NCI-H526 treated with DMSO at 0.1 percent for 48 hours (cell line): ENCODE measurements around the gene CDC14B.
"Not testable (repeated sequence)": the region's sequence is repeated elsewhere in the genome, so short reads cannot be mapped to it uniquely, and the experiment has no call there.

Experiments used
- DNase-seq: peaks from one replicate; lab custom pipeline; 2025; lab: John Stamatoyannopoulos, UW

Gene CDC14B

DNA sequence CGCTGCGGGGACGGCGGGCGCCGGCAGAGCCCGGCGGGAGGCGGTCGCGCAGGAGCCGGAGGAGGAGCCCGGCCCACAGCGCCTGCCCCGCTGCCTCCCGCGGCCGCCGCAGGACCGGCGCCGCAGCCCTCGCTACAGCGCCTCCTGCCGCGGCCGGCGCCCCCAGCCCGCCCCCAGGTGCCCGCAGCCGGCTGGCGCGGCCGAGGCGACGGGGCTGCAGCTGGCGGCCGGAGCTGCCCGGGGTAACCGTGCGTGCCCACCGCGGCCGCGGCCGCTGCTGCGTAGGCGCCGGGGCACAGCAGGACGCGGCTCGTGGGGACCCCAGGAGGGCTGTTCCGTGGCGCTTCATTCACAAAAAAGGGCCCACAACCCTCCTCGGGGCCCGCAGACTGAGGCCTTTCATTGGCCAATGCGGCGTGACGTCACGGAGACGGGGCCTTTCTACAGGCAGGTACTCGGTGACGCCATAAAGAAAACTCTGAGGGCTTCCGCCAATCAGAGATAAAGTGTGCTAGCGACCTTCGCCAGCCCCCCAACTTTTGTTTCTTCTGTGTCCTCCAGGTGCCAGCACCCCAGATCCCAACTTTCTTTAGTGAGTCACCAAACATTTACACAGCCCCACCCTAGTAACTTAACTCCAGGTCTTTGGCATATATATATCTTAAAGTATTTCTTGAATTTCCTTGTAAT lies at the start of gene CDC14B:
Gene CDC14B (minus strand): TSS at position 353 of the 690 bp plus-strand sequence. CDS start 465 bp downstream, outside the sequence.
- peak; percentile 78 for DNase-seq

DNA sequence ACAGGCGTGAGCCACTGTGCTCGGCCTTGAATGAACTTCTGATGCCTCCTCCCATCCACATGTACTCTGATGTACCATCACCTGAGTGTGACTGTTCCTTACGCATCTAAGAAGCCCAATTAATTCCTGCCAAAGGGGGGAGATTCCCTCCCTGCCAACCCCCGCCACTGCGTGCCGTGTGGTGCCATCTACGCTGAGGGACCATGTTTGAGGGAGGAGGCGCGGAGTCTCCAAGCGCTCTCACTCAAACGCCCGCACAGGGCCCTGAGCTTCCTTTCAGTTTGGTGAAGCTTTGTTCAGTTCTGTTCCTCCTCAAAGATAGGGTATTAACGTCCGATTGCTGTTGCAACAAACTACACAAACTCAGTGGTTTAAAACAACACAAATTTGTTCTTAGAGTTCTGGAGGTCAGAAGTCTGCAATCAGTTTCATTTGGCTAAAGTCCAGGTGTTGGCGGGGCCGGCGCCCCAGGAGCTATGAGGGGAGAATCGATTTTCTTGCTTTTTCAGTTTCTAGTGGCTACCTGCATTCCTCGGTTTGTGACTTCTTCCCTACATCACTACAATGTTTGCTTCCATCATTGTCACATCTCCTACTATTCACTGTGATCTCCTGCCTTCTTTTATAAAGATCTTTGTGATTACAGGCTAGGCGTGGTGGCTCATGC lies 49.4 kb upstream of the CDC14B start:
- DNase-seq: no peak

DNA sequence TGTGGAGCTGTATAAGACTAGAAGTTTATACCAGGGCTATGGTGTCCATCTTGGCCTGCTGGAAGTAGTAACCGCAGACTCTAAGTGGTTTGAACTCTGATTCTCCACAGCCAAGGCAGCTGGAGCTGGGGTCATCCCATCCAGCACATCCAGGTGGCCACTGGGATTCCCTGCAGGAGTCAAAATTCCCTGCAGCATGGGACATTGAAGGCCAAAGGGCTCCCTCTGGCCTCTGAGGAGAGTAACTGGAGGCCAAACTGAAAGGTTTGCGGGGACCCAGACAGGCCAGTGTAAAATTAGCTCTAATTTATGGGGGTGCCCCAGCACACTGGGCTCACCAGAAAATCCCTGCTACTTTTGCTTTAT lies 47.7 kb upstream of the CDC14B start:
- DNase-seq: no peak

DNA sequence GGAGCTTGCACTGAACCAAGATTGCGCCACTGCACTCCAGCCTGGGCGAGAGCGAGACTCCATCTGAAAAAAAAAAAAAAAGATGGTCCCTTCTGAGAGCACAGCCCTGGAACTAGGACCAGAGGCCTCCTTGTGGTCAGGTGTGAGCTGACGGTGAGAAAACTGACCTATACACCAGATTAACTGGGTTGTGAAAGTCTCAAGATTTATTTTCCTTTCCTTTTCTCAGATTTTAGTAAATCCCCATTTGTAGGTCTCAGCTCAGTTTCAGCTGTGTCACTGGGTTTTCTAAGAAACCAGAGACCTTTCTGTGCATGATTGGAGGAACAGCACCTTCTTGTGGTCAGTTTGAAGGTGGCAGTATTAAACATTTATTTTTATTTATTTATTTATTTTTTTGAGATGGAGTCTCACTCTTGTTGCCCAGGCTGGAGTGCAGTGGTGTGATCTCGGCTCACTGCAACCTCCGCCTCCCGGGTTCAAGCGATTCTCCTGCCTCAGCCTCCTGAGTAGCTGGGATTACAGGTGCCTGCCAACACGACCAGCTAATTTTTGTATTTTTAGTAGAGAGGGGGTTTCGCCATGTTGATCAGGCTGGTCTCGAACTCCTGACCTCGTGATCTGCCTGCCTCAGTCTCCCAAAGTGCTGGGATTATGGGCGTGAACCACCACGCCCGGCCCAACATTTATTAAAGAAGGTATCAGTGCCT lies 47.2 kb upstream of the CDC14B start:
- peak; percentile 34 for DNase-seq

DNA sequence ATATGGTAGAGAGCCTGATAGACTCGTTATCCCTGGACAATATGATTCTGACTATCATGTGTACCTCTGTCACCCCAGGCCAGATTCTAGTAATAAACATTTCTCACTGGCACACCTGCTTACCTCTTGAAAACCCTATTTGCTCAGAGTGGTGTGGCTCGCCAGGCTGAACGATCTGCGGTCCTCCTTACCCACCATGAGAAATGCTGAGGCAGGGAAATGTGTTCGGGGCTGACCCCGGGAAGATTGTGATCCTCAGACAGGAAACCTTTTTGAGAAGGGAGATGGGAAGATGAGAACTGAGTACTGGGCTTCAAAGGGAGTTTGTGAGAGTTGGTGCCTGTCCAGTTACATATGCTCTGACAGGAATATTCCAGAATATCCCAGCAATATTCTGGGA lies 46.1 kb upstream of the CDC14B start:
- no peak for DNase-seq

DNA sequence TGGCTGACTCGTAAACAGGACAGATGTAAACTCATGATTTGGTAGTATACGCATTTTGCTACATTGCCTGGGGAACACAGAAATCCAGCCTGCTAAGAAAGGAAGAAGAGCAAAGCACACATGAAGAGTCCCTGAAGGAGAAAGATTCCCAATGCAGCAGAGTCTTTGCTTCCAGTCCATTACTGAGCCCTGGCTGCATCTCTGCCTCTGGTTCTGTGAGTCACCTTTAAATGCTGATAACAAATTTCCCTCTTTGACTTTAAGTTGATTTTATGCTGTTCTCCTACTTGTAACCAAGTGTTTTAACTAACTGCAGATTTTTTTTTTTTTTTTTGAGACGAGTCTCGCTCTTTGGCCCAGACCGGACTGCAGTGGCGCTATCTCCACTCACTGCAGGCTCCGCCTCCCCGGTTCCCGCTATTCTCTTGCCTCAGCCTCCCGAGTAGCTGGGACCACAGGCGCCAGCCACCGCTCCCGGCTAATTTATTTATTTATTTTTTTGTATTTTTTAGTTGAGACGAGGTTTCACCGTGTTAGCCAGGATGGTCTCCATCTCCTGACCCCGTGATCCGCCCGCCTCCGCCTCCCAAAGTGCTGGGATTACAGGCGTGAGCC lies 44.0 kb upstream of the CDC14B start:
- no peak for DNase-seq

DNA sequence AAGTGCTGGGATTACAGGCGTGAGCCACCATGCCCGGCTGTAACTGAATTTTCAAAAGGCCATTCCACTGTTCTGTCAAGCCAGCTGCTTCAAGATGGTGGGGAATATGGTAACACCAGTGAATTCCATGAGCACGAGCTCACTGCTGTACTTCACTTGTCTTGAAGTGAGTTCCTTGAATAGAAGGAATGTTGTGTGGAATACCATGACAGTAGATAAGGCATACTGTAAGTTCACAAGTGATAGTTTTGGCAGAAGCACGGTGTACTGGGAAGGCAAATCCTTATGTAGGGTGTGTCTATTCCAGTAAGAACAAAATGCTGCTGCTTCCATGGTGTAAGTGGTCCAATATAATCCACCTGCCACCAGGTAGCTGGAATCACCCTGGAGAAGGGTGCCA lies 42.1 kb upstream of the CDC14B start:
- DNase-seq: no peak

DNA sequence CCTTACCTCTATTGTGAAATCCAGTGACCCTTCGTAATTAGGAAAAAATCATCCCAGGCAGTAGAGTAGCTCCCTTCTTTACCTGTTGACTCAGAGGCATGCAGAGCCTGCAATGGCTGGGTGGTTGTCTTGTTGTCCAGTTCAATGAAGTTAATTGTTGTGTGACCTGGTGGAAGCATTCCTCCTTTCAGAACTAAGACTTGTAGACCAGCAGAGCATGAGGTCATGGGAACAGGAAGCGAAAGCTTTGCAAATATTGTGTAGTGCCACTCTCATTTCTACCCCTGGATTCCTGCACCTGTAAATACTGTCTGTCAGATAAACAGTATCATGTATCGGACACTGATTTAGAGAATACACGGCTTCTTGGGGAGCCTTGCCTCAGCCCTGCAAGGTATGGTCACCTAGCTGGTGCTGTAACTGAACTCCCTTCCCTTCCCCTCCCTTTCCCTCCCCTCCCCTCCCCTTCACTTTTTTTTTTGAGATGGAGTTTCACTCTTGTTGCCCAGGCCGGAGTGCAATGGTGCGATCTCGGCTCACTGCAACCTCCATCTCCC lies 41.1 kb upstream of the CDC14B start:
- DNase-seq: no peak

DNA sequence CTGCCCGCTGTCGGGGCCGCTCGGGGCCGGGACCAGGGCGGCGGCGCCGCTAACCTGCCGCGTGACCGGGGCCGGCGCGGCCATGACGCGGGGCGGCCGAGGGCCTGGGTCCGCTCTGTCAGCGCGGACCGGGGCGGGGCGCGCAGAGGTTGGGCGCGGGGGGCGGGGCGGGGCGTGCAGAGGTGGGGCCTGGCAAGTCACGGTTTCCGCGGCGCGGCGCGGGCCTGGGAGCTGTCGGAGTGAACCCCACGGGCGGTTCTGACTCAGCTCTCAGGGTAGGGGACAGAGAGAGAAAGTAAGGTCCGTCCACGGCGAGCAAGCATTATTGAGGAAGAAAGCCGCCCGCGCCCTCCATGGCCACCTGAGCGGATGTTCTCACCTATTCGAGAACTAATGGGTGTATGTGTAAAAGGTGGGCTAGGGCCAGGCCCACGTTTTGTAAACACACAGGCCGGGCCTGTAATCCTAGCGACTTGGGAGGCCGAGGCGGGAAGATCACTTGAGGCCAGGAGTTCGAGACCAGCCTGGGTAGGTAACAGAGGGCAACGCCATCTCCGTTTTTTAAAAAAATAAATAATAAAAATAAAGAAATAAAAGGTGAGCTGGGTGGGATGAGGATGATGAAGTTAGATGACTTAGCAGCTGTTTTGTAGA lies 35.7 kb upstream of the CDC14B start, which contains the start of gene PRXL2C:
Gene PRXL2C (minus strand): TSS at position 120 of the 654 bp plus-strand sequence. CDS start 36 bp downstream, at position 84.
- DNase-seq: peak; percentile 6

DNA sequence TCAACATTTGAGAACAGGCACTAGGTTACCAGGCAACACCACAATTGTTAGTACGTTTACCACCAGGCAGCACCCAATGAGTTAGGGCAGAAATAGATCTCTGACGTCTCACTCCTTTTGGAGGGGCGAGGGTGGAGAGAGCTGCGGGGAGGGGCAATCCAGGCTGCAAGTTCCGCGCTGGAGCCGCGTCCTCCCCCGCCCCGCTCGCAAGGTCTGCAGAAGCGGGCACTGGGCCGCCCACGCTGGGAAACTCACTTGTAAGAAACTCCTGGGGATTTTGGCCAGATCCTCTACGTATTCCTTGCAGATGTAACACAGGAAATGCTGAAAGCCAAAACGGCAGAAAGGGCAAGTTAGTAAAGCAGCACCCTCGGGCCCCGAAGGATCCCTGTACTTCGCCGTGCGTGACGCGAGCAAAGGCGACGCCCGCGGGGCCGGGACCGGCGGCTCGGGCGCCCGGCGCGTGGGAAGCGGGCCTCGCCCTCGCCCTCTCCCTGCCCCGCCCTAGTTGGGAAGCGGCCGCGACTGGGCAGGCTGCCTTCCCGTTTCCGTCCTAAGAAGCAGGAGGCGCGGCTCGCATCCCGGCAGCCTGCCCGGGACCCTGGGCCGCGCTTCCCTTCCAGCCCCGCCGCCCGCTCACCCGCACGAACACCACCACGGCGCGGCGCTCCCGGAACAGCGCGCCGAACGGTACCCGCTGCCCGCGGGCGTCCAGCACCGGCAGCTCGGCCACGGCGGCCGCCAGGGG lies 35.0 kb upstream of the CDC14B start:
- DNase-seq: peak; percentile 16

DNA sequence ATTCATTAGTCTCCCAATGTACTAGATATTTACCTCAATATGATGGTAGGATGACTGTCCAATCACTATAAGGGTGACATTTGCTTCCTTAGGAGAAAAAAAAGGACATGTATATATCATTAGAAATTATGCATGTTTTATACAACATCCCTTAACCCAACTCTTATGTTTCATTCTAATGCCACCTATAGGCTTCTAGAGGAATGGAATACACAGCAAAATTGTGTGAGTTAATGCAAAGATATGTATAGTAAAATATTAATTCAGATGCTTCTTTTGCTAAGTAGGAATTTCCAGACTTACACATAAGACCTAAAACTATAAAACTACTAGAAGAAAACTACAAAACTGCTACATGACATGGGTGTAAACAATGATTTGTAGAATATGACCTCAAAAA lies 32.0 kb upstream of the CDC14B start:
- DNase-seq: no peak

DNA sequence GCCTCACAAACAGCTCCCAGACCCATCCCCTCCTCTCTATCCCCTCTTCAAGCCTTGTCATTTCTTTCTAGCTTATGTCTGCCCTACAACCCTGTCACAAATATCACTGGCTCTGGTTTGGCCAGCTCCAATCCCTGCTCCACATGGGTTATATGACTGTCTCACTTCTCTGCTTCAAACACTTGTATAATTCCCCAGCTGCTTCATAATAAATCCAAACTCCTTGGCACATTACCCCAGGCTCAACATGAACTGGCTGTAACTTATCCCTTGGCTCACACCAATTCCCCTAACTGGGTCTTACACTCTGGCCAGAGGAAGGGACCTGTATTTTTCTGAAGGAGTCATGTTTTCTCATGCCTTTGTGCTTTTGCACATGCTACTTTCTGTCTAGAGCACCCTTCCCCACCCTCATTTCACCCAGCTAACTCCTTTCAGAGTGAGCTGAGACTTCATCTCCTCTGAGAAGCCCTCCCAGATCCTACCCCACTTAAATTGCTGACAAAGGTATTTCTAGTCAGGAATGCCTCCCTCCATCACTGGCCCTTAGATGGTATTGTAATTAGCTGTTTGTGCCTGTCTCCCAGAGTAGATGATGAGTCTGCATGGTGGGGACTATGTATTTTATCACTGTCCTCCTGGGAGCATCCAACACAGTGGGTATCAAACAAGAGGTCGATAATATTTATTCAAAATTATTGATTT lies 30.1 kb upstream of the CDC14B start:
- DNase-seq: no peak

DNA sequence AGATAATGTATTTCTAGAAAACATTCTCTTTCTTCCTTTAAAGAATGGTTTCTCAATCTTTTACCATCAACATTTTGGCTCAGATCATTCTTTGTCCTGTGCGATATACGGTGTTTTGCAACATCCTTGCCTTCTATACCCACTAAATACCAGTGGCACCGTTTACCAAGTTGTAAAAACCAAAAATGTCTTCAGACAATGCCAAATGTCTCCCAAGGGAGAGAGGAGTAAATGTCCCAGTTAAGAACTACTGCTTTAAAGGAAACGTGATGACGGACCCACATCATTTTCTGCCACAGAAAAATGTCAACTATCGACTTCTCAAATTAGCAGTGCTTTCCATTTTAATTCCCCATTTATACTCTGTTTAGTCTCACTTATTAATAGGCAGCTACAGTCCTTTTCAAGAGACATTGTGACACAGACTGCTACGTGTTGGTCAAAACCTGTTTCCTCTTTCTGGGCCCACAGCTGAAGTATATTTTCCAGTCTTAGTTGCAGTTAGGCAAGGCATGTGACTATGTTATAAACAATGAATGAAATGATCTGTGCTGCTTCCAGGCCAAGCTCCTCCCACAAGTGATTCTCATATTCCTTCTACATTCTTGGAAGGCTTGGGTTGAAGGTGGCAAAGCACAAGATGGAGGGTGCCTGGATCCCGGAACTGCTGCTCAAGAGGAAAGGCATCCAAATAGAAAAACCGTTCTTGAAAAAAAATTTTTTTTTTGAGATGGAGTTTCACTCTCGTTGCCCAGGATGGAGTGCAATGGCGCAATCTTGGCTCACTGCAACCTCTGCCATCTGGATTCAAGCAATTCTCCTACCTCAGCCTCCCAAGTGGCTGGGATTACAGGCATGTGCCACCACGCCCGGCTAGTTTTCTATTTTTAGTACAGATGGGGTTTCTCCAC lies 26.7 kb upstream of the CDC14B start:
- DNase-seq: no peak

DNA sequence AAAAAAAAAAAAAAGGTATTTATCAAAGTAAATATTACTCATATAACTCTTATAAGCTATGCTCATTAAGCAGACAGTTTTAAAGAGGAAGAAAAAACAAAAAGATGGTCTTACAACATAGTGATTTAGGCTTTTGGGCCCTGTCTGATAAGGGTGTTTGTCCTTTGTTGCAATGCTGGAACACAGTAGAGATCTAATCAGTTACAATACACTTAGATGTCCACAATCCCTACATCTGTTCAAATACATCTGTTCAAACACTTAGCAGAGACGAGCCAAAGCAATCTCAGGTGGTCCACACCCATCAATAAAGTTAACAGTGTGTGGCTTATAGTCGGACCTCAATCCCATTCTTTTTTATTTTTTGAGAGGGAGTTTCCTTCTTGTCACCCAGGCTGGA lies 24.5 kb upstream of the CDC14B start:
- no peak for DNase-seq

DNA sequence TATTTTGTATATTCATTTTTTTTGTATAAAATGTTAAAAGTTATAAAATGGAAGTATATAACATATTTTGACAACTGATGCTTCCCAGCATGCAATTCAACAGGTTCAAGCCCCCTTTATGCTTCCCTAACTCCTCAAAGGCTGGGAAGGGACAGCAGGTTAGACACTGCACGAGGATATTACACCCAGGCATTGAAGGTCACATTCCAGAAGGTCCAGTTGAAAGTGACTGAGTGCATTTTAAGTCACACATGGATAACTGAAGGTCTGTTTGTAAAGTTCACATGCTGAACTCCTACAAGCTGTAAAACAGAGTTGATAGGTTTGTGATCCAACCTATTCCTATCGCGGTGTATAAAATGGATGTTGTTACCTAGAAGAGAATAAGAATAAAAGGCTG lies 21.9 kb upstream of the CDC14B start:
- DNase-seq: no peak

DNA sequence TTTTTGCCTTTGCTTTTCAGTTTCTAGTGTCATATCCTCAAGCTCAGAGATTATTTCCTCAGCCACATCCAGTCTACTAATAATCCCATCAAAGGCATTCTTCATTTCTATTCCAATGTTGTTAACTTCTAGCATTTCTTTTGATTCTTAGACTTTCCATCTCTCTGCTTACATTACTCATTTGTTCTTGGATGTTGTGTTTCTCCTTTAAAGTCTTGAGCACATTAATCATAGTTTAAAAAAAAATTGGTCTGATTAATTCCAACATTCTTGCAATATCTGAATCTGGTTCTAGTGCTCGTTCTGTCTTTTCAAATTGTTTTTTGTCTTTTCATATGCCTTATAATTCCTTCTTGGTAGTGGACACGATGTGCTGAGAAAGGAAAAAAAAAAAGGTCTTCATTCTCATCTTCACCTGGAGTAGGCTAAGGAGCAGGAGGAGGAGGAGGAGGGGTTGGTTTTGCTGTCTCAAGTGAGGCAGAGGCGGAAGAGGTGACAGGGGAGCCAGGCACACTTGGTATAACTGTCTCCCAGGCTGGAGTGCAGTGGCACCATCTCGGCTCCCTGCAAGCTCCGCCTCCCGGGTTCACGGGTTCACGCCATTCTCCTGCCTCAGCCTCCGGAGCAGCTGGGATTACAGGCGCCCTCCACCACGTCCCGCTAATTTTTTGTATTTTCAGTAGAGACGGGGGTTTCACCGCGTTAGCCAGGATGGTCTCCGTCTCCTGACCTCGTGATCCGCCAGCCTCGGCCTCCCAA lies 19.1 kb upstream of the CDC14B start:
- DNase-seq: no peak

DNA sequence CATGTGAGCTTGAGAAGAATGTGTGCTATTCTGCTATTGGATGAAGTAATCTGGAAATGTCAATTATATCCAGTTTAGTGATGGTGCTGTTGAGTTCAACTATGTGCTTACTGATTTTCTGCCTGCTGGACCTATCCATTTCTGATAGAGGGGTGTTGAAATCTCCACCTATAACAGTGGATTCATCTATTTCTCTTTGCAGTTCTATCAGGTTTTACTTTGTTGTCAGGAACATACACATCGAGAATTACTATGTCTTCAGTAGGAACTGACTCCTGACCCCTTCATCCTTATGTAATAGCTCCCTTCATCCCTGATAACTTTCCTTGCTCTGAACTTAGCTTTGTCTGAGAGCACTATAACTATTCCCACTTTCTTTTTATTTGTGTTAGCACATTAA lies 16.7 kb upstream of the CDC14B start:
- DNase-seq: no peak

DNA sequence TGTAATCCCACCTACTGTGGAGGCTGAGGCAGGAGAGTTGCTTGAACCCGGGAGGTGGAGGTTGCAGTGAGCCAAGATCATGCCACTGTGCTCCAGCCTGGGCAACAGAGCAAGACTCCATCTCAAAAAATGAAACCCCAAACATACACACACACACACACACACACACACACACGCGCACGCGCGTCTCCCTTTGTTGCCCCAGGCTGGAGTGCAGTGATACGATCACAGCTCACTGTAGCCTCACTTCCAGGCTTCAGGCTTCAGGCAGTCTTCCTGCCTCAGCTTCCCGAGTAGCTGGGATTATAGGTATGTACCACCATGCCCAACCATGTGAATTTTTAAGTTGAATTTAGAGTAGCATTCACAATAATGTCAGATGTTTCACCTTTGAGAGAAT lies 13.9 kb upstream of the CDC14B start:
- not testable (repeated sequence) for DNase-seq

DNA sequence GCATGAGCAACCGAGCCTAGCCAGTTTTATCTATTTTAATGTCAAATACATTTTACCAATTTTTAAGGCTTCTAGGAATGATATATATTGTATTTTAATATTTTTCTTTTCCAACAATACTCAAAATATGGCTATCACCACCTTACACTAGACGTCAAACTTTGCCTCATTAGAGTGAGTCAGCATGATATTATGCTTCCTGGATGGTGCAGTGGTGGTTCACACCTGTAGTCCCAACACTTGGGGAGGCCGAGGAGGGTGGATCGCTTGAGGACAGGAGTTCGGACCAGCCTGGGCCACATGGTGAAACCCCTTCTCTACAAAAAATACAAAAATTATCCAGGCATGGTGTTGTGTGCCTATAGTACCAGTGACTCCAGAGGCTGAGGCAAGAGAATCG lies 7.3 kb upstream of the CDC14B start:
- DNase-seq: no peak
